HG02973 (cell line): ENCODE results near the gene ALDH3B2.
"Not testable (repeated sequence)": the region's sequence is repeated elsewhere in the genome, so short reads cannot be mapped to it uniquely, and the experiment has no call there.

Experiments used
- ATAC-seq: cut with Tn5 transposase; IDR thresholded peaks from one replicate; pipeline ENCODE4 v1.9.1; 2021; ENCODE audit warnings: moderate library complexity; ENCODE audit not compliant: unreplicated experiment

The ALDH3B2 gene

DNA sequence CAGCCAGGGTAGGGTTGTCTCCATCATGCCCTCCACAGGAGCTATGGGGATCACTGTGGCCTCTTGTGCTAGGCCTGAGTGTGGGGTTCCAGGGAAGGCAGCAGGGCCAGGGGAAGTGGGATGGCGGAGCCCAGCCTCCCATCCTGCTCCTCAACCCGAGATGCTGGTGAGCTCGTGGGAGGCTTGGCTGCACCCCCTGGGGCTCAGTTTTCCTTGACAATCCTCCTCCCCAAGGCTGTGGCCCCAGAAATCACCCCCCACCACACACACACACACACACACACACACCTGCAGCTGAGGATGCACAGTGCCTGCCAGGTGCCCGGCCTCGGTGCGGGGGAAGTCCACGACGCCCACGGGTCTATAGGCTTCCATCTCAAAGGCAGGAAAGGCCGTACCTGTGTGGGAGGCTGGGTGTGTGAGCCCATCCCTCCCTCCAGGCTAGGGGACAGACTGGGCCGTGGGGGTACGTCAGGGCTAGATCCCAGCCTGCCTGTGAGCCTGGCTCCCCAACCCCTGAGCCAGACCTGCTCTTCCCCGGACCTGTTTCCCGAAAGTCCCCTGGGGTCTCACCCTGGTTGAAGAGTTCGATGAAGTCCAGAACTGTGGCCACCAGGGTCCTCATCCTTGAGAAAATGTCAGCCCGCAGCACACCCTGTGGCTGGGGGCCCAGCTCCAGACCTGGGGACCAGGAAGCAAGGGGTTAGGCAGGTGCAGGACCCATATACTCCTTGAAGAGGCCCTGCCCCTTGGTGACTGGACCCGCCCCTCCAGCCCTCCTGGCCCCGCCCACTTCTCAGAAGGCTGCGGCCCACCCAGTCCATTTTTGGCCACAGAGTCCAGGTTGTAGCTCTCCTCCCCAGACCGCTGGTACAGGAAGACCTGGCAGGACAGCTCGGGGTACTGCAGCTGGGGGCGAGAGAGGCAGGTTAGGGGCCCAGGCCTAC, 29.7 kb downstream of the ALDH3B2 start:
- no peak for ATAC-seq

DNA sequence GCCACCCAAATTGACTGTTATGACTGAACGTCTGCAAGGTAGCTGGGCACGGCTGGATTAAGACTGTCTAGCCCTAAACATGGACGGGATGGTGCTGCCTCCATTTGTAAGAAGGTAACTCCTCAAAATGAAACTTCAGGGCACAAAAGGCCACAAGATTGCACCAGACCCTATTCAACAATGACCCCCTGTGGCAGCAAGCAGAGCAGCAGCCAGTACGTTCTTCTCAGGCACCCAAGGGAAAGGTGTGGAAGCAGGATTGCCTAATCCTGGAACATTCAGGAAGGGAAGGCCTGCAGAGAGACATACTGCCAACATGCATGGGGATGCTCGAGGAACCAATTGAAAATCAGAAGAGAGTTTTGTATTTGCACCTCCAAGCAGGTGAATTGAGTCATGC, 30.4 kb downstream of the ALDH3B2 start:
- ATAC-seq: no peak

DNA sequence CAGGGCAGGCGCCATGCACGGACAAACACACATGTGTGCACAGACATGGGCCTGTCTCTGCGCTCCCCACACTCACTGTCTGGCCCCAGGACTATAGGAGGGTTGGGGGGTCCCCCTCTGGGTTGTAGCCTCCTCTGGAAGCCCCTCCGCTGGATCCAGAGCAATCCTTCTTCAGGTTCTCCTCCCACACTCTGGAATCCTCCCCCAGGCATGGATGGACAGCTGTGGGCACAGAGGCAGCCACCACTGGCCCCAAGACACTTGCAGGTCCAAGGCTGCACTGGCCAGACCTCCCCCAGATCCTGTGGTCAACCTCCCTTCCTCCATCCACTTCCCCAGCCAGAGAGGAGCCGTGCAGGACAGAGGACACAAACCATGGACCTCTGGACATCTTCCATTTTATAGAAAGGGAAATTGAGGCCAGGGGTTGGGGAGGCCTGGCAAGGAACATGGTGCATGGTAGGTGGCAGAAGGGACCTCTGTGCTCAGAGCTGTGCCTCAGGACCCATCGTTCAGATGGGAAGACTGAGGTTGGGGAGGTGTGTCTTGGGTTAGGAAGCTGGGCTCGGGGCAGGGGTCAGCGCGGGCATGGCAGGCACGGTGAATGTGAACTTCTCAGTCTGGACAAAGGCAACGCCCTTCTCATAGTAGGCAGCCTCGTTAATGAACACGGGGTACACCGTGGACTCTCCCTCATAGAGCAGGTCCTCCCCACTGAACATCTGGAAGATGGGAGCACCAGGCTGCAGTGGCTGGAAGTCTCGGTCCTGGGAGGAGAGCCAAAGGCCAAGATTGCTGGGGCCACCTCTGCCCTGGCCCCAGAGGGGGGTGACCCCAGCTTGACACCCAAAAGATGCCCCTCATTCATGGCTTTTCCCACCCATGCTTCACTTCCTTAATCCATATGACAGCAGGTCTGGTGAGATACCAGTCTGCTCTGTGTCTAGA, 32.0 kb downstream of the ALDH3B2 start:
- ATAC-seq: no peak

DNA sequence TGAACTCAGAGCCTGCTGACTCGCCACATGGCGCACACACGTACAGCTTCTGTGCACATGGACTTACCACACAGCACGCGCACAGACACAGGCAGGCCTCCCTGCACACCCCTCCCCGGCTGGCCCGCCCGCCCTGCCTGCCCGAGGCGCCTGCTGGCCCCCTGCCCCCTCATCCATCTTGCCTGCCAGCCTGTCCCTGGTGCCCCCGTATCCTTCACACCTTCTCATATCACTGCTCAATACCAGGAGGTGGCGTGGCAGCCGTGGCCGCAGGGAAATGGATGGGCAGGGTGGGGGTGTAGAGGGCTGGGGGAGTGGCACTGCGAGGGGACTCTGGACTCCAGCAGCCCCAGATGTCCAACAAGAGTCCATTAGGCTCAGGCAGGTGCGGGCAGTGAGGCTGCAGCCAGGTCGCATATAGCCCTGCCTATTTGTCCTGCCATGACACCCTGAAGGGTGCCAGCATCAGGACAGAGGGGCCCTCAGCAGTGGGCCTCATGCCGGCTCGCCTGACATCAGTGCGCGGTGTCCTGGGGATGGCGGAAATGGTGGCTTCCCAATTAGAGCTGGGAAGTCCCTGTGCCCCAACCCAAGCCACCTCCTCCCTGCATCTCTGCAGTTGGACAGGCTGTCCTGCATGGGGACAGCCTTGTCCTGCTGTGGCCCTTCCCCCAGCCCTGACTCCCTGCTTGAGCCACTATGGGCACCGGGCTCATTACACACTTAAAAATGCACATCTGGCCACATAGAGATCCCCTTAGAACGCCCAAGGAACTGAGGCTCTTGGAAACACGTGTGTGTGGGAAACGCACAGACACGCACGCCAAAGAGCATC, 32.9 kb downstream of the ALDH3B2 start:
- no peak for ATAC-seq

DNA sequence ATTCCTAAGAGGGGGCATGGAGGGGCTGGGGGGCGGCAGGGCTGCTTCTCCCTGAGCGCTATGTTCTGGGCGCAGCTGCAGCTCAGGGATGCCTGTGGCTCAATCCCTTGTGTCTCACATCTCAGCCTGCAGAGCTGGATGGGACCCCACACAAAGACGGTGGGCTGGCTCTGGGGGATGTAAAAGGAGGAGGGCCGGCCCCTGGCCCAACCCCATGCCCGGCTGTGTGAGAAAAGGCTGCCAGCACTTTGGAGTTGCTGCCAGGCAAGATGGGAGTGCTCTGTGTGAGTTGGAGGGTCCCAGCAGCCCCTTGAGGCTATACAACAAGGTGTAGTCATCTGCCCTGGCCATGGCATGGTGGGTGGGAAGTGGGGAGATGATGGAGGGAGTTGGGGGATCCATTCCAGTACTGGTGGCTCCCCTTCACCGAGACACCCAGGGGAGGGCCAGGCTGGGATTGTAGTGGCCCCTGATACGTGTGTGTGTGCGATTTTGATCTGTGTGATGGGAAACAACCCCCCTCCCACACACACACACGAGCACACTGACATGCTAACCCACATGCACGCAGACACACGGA, 33.6 kb downstream of the ALDH3B2 start:
- no peak for ATAC-seq

DNA sequence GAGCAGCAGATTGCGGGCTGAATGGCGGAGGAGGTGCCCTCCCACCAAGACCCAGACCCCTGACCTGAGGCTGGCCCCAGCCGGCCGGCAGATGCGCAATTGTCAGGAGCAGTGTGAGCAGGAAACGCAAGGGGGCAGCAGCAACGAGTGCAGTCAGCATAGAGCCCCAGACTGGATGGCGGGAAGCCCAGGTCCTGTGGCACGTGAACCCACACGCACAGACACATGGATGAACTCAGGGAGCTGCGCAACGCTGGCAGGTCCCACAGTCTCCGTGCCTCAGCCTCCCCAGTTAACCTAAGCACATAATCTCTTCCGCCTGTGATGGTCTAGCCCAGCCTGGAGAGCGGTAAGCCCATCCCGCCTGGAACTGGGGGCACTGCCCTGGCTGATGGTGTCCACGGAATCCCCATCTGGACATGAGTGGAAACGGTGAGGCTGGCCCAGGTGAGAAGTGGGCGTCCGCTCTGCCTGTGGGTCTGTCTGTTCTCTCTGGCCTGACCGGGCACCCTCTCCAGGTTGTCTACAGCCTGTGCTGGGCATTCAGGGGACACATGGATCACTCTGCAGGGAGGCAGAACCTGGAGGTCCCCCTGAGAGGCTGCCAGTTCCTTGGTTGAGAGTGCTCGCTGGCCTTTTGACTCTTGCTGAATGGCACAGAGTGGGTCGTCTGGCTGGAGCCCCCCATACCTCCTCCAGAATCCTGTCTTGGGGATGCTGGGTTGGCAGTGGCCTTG, 34.2 kb downstream of the ALDH3B2 start:
- no peak for ATAC-seq

DNA sequence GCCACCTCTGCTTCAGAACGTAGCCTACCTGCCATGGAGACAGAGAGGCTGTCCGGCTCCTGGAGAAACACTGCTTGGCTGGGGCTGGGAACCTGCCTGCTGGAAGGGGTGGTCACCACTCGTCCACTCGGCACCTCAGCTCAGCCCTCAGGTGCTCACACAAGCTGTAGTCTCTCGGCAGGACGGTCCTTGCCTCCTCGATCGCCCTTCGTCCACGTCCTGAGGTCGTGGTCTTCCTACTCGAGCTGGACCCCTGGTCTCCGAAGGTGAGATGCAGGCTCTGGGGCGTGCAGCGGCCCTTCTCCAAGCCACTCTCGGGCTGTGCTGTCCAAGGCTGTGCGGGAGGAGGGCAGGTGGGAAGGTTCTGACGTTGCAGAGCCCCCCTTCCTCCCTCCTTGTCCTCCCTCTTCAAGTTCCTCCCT, 35.0 kb downstream of the ALDH3B2 start, which contains the start of gene TBX10:
TSS of gene TBX10 (minus strand) at position 326 of the 422 bp plus-strand sequence. CDS start at position 35, 291 bp downstream.
- ATAC-seq: no peak

DNA sequence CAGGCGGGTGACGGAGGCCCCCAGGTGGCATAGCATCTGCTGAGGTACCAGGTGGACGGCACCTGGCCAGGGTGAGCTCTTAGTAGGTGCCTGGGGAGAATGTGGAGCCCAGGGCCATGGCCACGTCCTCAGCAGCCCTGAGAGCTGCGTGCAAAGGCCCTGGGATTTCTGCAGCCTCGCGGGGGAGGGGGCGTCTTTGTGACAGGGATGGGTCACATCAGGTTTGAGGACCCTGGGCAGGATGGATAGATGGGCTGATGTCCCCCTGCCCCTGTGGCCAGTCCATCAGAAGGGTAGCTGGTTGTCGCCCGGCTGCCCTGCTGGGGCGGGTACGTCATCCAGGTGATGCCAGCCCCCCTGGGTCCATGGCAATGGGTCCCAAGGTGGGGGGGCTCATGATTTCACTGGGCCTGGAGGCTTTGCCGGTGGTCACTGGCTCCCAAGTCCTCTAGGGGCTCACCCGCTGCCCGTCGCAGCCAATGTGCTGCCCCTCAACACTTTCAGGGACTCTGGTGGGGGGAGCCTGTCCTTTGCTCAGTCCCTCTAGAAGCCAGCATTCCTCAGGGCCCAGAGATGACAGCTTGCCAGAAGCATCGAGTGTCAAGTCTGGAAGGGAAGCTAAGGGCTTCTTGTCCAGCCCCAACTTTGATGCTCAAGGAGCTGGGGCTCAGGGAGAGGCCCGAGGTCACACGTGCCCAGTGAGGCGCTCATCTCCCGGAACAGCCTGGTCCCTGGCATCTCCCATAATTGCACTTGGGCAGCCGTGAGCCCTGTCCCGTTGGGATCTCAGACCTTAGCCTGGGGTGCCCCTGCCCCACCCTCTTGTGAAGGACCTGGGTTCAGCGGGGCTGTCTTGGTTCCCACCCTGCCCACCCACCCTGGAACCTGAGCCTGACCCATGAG, 35.6 kb downstream of the ALDH3B2 start:
- no peak for ATAC-seq

DNA sequence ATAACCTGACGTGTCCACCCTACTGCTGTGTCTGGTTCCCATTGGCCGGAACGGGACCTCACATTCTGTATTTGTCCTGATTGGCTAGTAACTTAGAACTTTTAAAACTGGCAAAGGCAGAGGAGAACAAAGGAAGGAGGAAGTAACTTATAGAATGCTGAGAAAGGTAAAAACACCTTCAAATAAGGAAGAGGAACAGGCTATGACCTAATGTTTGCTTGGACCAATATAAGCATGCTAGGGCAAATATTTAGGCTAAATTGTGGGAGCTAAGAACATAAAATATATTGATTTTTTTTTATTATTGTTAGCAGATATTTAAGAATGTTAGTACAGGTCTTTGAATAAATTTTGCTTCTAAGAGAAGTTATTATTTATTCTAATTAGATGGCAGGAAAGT, 37.0 kb downstream of the ALDH3B2 start:
- not testable (repeated sequence) for ATAC-seq

DNA sequence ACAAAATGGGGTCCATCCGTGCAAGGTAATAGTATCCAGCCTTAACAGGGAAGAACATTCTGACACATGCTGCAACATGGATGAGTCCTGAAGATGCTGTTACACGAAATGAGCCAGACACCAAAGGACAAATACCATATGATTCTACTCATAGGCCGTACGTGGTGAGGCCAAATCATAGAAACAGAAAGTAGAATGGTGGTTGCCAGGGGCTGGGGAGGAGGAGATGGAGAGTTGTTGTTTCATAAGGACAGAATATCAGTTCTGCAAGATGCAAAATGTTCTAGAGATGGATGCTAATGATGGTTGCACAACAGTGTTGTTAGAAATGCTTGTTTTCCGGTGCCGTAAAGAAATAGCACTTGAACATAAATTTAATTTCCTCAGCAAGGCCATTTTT, 37.5 kb downstream of the ALDH3B2 start:
- ATAC-seq: no peak

DNA sequence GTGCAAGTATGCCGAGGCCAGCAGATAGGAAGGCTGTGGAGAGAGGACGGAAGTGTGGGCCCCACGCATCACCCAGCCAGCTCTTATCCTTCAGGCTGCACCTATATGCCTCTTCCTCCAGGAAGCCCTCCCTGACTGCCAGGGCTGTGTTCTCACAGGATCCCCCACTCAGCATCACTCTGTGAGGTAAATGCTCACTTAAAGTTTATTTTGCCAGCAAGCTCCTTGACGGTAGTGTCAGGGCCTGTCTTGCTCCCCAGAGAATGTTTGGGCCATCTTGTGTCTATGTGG, 39.2 kb downstream of the ALDH3B2 start:
- ATAC-seq: no peak

DNA sequence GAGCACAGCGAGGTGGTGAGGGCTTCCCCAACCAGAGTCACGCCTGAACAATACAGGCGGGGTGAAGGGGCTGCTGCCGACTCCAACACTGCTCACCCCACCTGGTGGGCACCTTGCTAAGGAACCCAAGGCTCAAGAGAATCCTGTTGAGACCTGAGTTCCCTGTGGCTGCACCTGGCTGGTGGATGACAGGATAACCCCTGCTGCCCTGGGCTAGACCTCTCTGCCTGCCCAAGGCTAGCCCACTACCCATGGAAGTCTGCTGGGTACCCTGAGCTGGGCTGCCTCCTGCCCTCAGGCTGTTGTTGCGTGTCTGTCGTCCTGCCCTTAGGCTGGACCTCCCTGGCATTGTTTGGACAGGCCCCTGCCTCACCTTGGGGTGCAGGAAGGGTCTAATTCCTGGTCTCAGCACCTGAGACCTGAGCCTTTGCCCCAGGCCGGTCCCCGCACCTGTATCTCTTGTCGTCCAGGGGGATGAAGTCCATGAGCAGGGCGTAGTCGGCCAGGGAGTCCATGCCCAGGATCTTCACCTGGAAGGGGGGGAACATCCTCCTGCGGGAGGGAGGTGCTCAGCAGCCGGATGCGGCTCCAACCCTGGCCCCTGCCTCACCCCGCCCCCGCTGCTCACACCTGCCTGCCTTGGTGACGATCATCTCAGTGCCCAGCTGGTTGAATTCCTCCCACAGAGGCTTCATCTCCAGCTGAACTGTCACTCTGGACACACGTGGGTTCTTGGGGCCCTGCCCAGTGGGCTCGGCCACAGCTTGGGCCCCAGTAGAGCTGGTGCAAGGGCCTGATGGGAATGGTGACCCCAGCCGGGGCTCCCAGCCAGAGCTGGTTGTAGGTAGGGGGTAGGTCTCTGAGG, 39.8 kb downstream of the ALDH3B2 start:
- ATAC-seq: no peak

DNA sequence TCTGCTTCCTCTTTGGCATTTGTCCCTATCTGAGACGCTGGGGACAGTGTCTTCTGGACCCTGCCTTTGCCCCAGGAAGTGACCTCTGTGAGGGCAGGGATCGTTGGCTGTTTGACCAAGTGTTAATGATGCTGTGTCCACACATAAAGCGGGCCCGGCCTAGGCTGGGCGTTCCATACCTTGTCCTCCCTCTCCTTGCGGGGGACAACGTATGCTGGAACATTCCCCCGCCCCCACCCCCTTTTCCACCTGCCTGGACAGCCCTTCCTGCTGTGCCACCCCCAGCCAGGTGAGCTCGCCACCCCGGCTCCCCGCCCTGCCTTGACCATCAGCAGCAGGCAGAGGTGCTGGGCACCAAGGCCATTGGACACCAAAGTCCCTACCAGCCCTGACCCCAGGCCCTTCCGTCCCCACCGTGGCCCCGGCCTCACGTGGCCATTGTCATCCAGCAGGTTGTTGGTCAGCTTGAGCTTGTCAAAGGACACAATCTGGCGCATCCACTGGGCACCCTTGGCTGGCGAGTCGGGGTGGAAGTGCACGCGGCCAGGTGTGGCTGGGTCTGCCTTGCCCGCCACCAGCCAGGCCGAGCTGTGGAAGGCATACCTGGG, 40.6 kb downstream of the ALDH3B2 start:
- no peak for ATAC-seq

DNA sequence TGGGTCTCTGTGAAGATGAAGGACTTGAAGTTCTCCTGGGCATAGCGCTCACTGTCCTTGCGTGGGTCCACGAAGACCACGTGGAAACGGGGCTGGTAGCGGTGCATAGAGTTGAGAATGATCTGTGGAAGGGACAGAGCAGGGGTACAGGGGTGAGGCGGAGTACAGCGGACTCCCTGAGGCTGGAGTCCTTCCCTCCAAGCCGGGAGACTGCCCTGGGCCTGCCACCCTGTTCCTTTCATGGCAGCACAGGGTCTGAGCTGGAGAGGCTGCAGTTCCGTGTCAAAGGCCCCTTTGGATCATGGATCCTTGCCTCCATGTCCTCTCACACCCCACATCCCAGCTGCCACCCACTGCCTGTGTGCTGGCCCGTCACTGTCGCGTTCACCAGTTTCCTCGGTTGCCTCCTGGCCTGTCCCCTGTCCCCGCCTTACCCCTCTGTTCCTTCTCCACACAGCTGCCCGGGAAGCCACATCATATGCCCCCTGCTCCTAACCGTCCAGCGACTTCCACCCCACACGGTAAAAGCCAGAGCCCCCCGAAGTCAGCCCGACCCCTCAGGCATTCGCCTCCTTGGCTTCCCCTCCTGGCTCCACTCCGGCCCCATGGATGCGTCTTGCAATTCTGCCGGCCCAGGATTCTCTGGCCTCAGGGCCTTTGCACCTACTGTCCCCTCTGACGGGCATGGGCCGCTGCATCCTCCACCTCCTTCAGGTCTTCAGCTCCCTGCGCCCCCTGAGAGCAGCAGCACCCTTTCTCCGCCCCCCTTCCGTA, 41.3 kb downstream of the ALDH3B2 start:
- no peak for ATAC-seq

DNA sequence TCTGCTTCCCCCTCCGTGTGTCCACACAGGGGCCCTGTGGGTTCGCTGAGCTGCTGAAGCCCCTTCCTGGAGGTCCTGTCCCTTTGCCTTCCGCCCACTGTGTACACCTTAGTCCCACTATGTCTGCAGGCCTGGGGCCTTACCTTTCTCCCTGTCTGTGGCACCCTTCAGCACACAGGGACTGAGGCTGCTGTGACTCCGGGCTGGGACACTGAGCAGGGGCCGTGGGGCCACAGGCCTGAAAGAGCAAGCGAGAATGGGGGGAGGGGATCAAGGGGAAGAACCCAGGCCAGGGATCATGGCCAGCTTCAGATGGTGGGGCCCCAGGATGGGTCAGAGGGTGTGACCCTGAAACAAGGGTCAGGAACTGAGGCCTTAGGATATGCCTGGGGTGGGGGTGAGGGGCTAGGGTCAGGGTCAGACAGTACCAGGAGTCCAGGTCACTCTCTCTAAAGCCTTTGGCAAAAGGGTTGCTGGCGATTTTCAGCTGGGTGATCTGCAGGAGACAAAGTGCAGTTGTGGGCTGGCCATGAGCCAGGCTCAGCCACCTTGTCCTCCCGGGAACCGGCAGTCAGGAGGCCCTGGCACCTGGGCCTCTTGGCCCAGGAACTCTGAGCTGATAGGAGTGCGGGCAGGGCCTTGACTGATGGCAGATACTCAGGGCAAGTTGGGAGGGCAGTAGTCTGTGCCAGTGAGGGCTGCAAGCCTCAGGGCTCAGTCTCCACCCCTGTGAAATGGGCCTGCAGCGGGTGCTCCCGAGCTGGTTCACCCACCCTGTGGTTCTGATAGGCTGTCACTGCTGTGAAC, 42.0 kb downstream of the ALDH3B2 start:
- ATAC-seq: no peak

DNA sequence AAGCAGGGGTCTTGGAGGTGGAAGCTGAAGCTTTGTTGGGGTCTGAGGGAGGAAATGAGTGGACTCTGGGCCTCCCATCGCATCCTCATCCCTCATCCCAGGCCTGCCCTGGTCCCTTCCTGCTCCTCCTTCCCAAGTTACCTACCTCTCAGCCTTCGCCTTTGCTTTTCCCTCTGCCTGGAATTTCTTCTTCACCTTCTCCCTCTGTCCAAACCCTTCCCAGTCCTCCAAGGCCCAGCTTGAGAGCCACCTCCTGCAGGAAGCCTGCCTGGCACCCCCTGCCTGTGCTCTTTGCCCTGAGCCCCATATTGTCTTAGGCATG, 42.6 kb downstream of the ALDH3B2 start:
- ATAC-seq: no peak
